Tibial artery (tissue), 4 donors: ENCODE measurements around the gene IL9R.

Source experiments
- DNase-seq, 2 donors: peaks; one replicate each; pipeline ENCODE4 v3.0.0-alpha.2; 2019
- H3K27ac ChIP-seq, 2 donors: fragments of 200-600 bp; sonication (generic) in 1 of 2; 1 replicate in 1 of 2; 2 replicates in 1 of 2; pipeline ENCODE4 v1.5.1; 2018 to 2019; ENCODE audit warnings: mild to moderate bottlenecking in 1 of 2
- H3K27me3 ChIP-seq, 2 donors: fragments of 200-600 bp; sonication (generic) in 1 of 2; one replicate each; pipeline versions ENCODE4 v1.5.1 to v1.6.0; 2016 to 2019
- H3K36me3 ChIP-seq, 3 donors: fragments of 200-600 bp; sonication (generic) in 2 of 3; one replicate each; pipeline ENCODE4 v1.5.1; 2016 to 2019; ENCODE audit warnings: mild to moderate bottlenecking in 2 of 3
- H3K4me1 ChIP-seq, 4 donors: fragments of 200-600 bp; sonication (generic) in 2 of 4; 1 replicate in 3 of 4; 2 replicates in 1 of 4; pipeline ENCODE4 v1.5.1; 2016 to 2019
- H3K4me3 ChIP-seq, 2 donors: fragments of 200-600 bp; sonication (generic) in 1 of 2; 1 replicate in 1 of 2; 2 replicates in 1 of 2; pipeline ENCODE4 v1.5.1; 2018 to 2019; ENCODE audit warnings: mild to moderate bottlenecking in 2 of 2
- H3K9me3 ChIP-seq, 3 donors: fragments of 200-600 bp; sonication (generic) in 1 of 3; one replicate each; pipeline ENCODE4 v1.5.1; 2016 to 2019
- CTCF ChIP-seq, 2 experiments: fragments of 200-600 bp in 1 of 2; fragments of 450-650 bp in 1 of 2; IDR thresholded peaks; one replicate each; pipeline ENCODE4 v1.5.1; 2017 to 2019; ENCODE audit warnings: antibody characterized with exemption in 2 of 2, mild to moderate bottlenecking in 1 of 2, moderate library complexity in 1 of 2
- intact Hi-C: fragments of 100-400 bp; cut with DNase I; formaldehyde crosslinking; loops from one replicate; pipeline ENCODE4 v1.15.0; 2023; ENCODE audit warnings: low total_unique reads

The IL9R gene

GRCh38 chrX:156000361-156000926, 2.9 kb downstream of the IL9R start:
- no peak for TF ChIP-seq CTCF (IDR thresholded peaks at IDR 0.05)
- Histone ChIP-seq H3K9me3 (no peaks in the 10 kb centered on the region), H3K27ac (no peak overlapping the region), H3K4me1 (no peaks in the 10 kb centered on the region), H3K36me3 (no peaks in the 10 kb centered on the region), H3K4me3 (no peak overlapping the region), H3K27me3 (no peaks in the 10 kb centered on the region)
- intact Hi-C loops, result no loop called here
- no peak for DNase-seq

GRCh38 chrX:156001001-156001666, 3.6 kb downstream of the IL9R start:
- intact Hi-C loops, result no loop called here
- no peaks in the 10 kb centered on the region for H3K36me3 ChIP-seq
- H3K27me3 ChIP-seq, result no peaks in the 10 kb centered on the region

GRCh38 chrX:156001667-156002021, 4.1 kb downstream of the IL9R start:
- no peak overlapping the region for H3K27ac ChIP-seq
- no peaks in the 10 kb centered on the region for H3K9me3 ChIP-seq
- H3K27me3 ChIP-seq, result no peaks in the 10 kb centered on the region
- H3K4me3 ChIP-seq, result no peak overlapping the region
- H3K36me3 ChIP-seq, result no peaks in the 10 kb centered on the region
- TF ChIP-seq CTCF (IDR thresholded peaks at IDR 0.05), result no peak
- no peak for DNase-seq
- H3K4me1 ChIP-seq, result no peaks in the 10 kb centered on the region
- intact Hi-C loops, result no loop called here

More at GRCh38 chrX:156001001-156001666, 3.6 kb downstream of the IL9R start:
- H3K9me3 ChIP-seq, result no peaks in the 10 kb centered on the region
- no peaks in the 10 kb centered on the region for H3K4me1 ChIP-seq
- no peak overlapping the region for H3K4me3 ChIP-seq
- no peak for DNase-seq
- no peak for TF ChIP-seq CTCF (IDR thresholded peaks at IDR 0.05)
- H3K27ac ChIP-seq, result no peak overlapping the region

GRCh38 chrX:156002507-156002906, 5.0 kb downstream of the IL9R start:
- no peak for TF ChIP-seq CTCF (IDR thresholded peaks at IDR 0.05)
- Histone ChIP-seq H3K27ac (no peak overlapping the region), H3K36me3 (no peaks in the 10 kb centered on the region), H3K9me3 (no peaks in the 10 kb centered on the region), H3K4me1 (no peaks in the 10 kb centered on the region), H3K27me3 (no peaks in the 10 kb centered on the region), H3K4me3 (no peak overlapping the region)
- DNase-seq, result no peak
- intact Hi-C loops, result no loop called here

- no peak overlapping the region for H3K4me3 ChIP-seq
- no peak for TF ChIP-seq CTCF (IDR thresholded peaks at IDR 0.05)
- no peaks in the 10 kb centered on the region for H3K36me3 ChIP-seq
- intact Hi-C loops, result no loop called here
- no peak for DNase-seq
- no peaks in the 10 kb centered on the region for H3K9me3 ChIP-seq
- no peaks in the 10 kb centered on the region for H3K4me1 ChIP-seq
- H3K27ac ChIP-seq, result no peak overlapping the region
- H3K27me3 ChIP-seq, result no peaks in the 10 kb centered on the region
Measured at GRCh38 chrX:156003486-156004185, 6.1 kb downstream of the IL9R start.
